Transverse colon (tissue), 4 donors: ENCODE results near the gene CD276.

Experiments used
- POLR2A ChIP-seq: fragments of 450-650 bp; IDR thresholded peaks from one replicate; pipeline ENCODE4 v1.6.1; 2016; ENCODE audit warnings: antibody characterized with exemption, mild to moderate bottlenecking, moderate library complexity
- POLR2AphosphoS5 ChIP-seq, 3 donors: sonication (generic); formaldehyde crosslinking; IDR thresholded peaks; one replicate each; pipeline ENCODE4 v1.6.1; 2016; ENCODE audit warnings: antibody characterized with exemption in 3 of 3
- TF ChIP-seq, protein P1 (sequence below), 5 experiments: fragments of 200-600 bp in 3 of 5; fragments of 450-650 bp in 2 of 5; sonication (generic) in 3 of 5; IDR thresholded peaks; 1 replicate in 2 of 5; 2 replicates in 3 of 5; pipeline ENCODE4 v1.5.1; 2016 to 2017; ENCODE audit warnings: antibody characterized with exemption in 5 of 5, inconsistent platforms in 3 of 5, mild to moderate bottlenecking in 2 of 5, moderate library complexity in 1 of 5

DNA sequence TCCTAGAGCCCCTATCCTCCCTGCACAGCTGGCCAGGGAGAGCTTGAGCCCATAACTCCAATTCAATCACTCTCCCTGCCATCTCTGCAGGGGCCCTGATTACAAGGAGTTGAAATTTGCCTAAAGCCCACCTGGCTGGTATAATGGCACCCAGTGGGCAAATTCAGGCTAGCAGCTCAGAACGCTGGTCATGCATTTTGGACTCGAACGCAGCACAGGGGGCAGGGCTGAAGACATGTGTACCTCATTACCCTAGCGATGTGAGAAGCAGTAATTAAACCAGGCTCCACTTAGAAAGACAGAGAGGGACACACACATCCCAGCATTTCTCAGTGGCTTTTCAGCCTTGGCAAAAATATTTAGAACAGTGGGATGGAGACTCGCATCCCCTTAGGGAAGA is 65.8 kb downstream of the CD276 start:
- TF ChIP-seq POLR2AphosphoS5 (IDR thresholded peaks at IDR 0.05) (no peak), POLR2A (no peak)
- TF ChIP-seq, protein P1, sequence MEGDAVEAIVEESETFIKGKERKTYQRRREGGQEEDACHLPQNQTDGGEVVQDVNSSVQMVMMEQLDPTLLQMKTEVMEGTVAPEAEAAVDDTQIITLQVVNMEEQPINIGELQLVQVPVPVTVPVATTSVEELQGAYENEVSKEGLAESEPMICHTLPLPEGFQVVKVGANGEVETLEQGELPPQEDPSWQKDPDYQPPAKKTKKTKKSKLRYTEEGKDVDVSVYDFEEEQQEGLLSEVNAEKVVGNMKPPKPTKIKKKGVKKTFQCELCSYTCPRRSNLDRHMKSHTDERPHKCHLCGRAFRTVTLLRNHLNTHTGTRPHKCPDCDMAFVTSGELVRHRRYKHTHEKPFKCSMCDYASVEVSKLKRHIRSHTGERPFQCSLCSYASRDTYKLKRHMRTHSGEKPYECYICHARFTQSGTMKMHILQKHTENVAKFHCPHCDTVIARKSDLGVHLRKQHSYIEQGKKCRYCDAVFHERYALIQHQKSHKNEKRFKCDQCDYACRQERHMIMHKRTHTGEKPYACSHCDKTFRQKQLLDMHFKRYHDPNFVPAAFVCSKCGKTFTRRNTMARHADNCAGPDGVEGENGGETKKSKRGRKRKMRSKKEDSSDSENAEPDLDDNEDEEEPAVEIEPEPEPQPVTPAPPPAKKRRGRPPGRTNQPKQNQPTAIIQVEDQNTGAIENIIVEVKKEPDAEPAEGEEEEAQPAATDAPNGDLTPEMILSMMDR (IDR thresholded peaks at IDR 0.05) = no peak
